Tibial artery (tissue), 4 donors: ENCODE data around the gene REPS2.
"Not testable (repeated sequence)": the region's sequence is repeated elsewhere in the genome, so short reads cannot be mapped to it uniquely, and the experiment has no call there.

ENCODE experiments used
- DNase-seq, 2 donors: peaks; one replicate each; pipeline ENCODE4 v3.0.0-alpha.2; 2019
- H3K27ac ChIP-seq, 2 donors: fragments of 200-600 bp; sonication (generic) in 1 of 2; 1 replicate in 1 of 2; 2 replicates in 1 of 2; pipeline ENCODE4 v1.5.1; 2018 to 2019; ENCODE audit warnings: mild to moderate bottlenecking in 1 of 2
- H3K27me3 ChIP-seq, 2 donors: fragments of 200-600 bp; sonication (generic) in 1 of 2; one replicate each; pipeline versions ENCODE4 v1.5.1 to v1.6.0; 2016 to 2019
- H3K36me3 ChIP-seq, 3 donors: fragments of 200-600 bp; sonication (generic) in 2 of 3; one replicate each; pipeline ENCODE4 v1.5.1; 2016 to 2019; ENCODE audit warnings: mild to moderate bottlenecking in 2 of 3
- H3K4me1 ChIP-seq, 4 donors: fragments of 200-600 bp; sonication (generic) in 2 of 4; 1 replicate in 3 of 4; 2 replicates in 1 of 4; pipeline ENCODE4 v1.5.1; 2016 to 2019
- H3K4me3 ChIP-seq, 2 donors: fragments of 200-600 bp; sonication (generic) in 1 of 2; 1 replicate in 1 of 2; 2 replicates in 1 of 2; pipeline ENCODE4 v1.5.1; 2018 to 2019; ENCODE audit warnings: mild to moderate bottlenecking in 2 of 2
- H3K9me3 ChIP-seq, 3 donors: fragments of 200-600 bp; sonication (generic) in 1 of 3; one replicate each; pipeline ENCODE4 v1.5.1; 2016 to 2019
- intact Hi-C: fragments of 100-400 bp; cut with DNase I; formaldehyde crosslinking; loops from one replicate; pipeline ENCODE4 v1.15.0; 2023; ENCODE audit warnings: low total_unique reads
- TF ChIP-seq, protein P1 (sequence below), 2 experiments: fragments of 200-600 bp in 1 of 2; fragments of 450-650 bp in 1 of 2; IDR thresholded peaks; one replicate each; pipeline ENCODE4 v1.5.1; 2017 to 2019; ENCODE audit warnings: antibody characterized with exemption in 2 of 2, mild to moderate bottlenecking in 1 of 2, moderate library complexity in 1 of 2

The REPS2 gene

GRCh38 chrX:16963216-16963615 lies 16.8 kb downstream of the REPS2 start:
- Histone ChIP-seq H3K27me3 (no peaks in the 10 kb centered on the region), H3K4me1 (no peaks in the 10 kb centered on the region), H3K9me3 (no peaks in the 10 kb centered on the region), H3K4me3 (no peak overlapping the region), H3K27ac (no peak overlapping the region), H3K36me3 (no peaks in the 10 kb centered on the region)
- intact Hi-C loops = no loop called here
- TF ChIP-seq, protein P1, sequence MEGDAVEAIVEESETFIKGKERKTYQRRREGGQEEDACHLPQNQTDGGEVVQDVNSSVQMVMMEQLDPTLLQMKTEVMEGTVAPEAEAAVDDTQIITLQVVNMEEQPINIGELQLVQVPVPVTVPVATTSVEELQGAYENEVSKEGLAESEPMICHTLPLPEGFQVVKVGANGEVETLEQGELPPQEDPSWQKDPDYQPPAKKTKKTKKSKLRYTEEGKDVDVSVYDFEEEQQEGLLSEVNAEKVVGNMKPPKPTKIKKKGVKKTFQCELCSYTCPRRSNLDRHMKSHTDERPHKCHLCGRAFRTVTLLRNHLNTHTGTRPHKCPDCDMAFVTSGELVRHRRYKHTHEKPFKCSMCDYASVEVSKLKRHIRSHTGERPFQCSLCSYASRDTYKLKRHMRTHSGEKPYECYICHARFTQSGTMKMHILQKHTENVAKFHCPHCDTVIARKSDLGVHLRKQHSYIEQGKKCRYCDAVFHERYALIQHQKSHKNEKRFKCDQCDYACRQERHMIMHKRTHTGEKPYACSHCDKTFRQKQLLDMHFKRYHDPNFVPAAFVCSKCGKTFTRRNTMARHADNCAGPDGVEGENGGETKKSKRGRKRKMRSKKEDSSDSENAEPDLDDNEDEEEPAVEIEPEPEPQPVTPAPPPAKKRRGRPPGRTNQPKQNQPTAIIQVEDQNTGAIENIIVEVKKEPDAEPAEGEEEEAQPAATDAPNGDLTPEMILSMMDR (IDR thresholded peaks at IDR 0.05) = no peak
- DNase-seq = no peak

- DNase-seq, H3K9me3 ChIP-seq, H3K4me3 ChIP-seq, H3K36me3 ChIP-seq, H3K27me3 ChIP-seq, intact Hi-C loops, H3K4me1 ChIP-seq, H3K27ac ChIP-seq: not testable (repeated sequence)
Measured at GRCh38 chrX:16964976-16965375, 18.5 kb downstream of the REPS2 start.

GRCh38 chrX:16966752-16967448 lies 20.4 kb downstream of the REPS2 start:
- Histone ChIP-seq H3K27me3 (no peaks in the 10 kb centered on the region), H3K4me1 (no peaks in the 10 kb centered on the region)
- TF ChIP-seq, protein P1 (IDR thresholded peaks at IDR 0.05) = no peak

GRCh38 chrX:16968753-16969152 lies 22.3 kb downstream of the REPS2 start:
- DNase-seq, H3K9me3 ChIP-seq, intact Hi-C loops, H3K36me3 ChIP-seq, H3K4me3 ChIP-seq, H3K27me3 ChIP-seq, H3K4me1 ChIP-seq, H3K27ac ChIP-seq: not testable (repeated sequence)

More at GRCh38 chrX:16966752-16967448, 20.4 kb downstream of the REPS2 start:
- Histone ChIP-seq H3K36me3 (no peaks in the 10 kb centered on the region), H3K4me3 (no peak overlapping the region), H3K27ac (no peak overlapping the region), H3K9me3 (no peaks in the 10 kb centered on the region)
- intact Hi-C loops = no loop called here
- DNase-seq = no peak

GRCh38 chrX:16970977-16971376 lies 24.5 kb downstream of the REPS2 start:
- no peak for DNase-seq
- Histone ChIP-seq H3K27me3 (no peaks in the 10 kb centered on the region), H3K4me1 (no peaks in the 10 kb centered on the region), H3K9me3 (no peaks in the 10 kb centered on the region), H3K36me3 (no peaks in the 10 kb centered on the region), H3K4me3 (no peak overlapping the region), H3K27ac (no peak overlapping the region)
- intact Hi-C loops = no loop called here
- TF ChIP-seq, protein P1 (IDR thresholded peaks at IDR 0.05) = no peak

DNA sequence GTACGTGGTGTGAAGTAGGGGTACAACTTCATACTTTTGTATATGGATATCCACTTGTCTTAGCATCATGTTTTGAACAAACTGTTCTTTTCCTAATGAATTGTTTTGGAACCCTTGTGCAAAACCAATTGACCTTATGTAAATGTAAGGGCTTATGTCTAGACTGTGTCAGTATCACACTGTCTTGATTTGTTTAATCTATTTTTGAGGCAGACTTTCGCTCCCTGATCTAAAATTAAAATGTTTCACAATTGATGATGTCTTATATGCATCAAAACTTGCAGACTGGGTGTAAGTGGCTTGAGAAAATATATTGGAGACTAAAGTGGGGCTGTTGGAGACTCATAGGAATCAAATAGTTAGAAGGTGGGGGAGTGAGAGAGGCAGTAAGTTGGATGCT lies 25.2 kb downstream of the REPS2 start:
- Histone ChIP-seq H3K27me3 (no peaks in the 10 kb centered on the region), H3K4me1 (no peaks in the 10 kb centered on the region), H3K4me3 (no peak overlapping the region), H3K27ac (no peak overlapping the region), H3K9me3 (no peaks in the 10 kb centered on the region), H3K36me3 (no peaks in the 10 kb centered on the region)
- no peak for DNase-seq
- intact Hi-C loops = no loop called here
- TF ChIP-seq, protein P1 (IDR thresholded peaks at IDR 0.05) = no peak

GRCh38 chrX:16975233-16975632 lies 28.8 kb downstream of the REPS2 start:
- Histone ChIP-seq H3K4me1 (no peaks in the 10 kb centered on the region), H3K27me3 (no peaks in the 10 kb centered on the region), H3K9me3 (no peaks in the 10 kb centered on the region), H3K27ac (no peak overlapping the region), H3K4me3 (no peak overlapping the region), H3K36me3 (no peaks in the 10 kb centered on the region)
- TF ChIP-seq, protein P1 (IDR thresholded peaks at IDR 0.05) = no peak
- intact Hi-C loops = no loop called here
- DNase-seq = no peak
